IMR-90 (cell line): ENCODE measurements around the gene BTG2. TPM values are rescaled to one million over a fixed set of nuclear protein-coding genes. Genes with fewer than 3 reads are reported as not detected.
A peak's percentile ranks its signal among the peaks of the same experiment; 100 is the strongest.

Source experiments
- ATAC-seq: fragments of 200-7000 bp; cut with Tn5 transposase; 2 replicates; pipeline ENCODE4 v1.9.1; 2020; ENCODE audit warnings: low read depth, mild to moderate bottlenecking, moderate library complexity
- BruUV-seq: library from RNA; stranded (reverse); fragments of 400-500 nt; replicated peaks from 2 replicates; lab custom pipeline; 2021; lab: Mats Ljungman, UMichigan
- CTCF ChIA-PET: fragments of 300-600 bp; formaldehyde crosslinking; extraction: SDS; loops from one replicate; lab custom pipeline; 2021; ENCODE audit warnings: antibody characterized with exemption; lab: Yijun Ruan, JAX
- POLR2A ChIA-PET: fragments of 300-600 bp; sonication (Branson Sonifier 250); formaldehyde crosslinking; loops from one replicate; lab custom pipeline; 2022; ENCODE audit warnings: antibody characterized with exemption; ENCODE audit not compliant: unreplicated experiment; lab: Charles Lee
- DNase-seq: peaks from one replicate; pipeline ENCODE4 v3.0.0; 2013
- H2AFZ ChIP-seq: replicated peaks from 2 replicates; pipeline ENCODE3; 2013; ENCODE audit warnings: low read length, mild to moderate bottlenecking; ENCODE audit not compliant: poor library complexity
- H2AK5ac ChIP-seq: 2 replicates; pipeline ENCODE4 v1.6.1; 2013; ENCODE audit warnings: low read depth, low read length, inconsistent platforms
- H2AK9ac ChIP-seq: replicated peaks from 2 replicates; pipeline ENCODE3; 2013; ENCODE audit warnings: mild to moderate bottlenecking, low read depth, low read length, moderate library complexity; ENCODE audit not compliant: poor library complexity
- H2BK120ac ChIP-seq: 2 replicates; pipeline ENCODE4 v1.6.1; 2013; ENCODE audit warnings: low read depth, low read length, inconsistent platforms
- H2BK15ac ChIP-seq: 3 replicates; pipeline ENCODE4 v1.6.1; 2013; ENCODE audit warnings: low read depth, low read length, inconsistent platforms
- H2BK20ac ChIP-seq: 2 replicates; pipeline ENCODE4 v1.6.1; 2013; ENCODE audit warnings: low read depth, mild to moderate bottlenecking, inconsistent platforms, low read length, moderate library complexity
- H2BK5ac ChIP-seq: 2 replicates; pipeline ENCODE4 v1.6.1; 2013; ENCODE audit warnings: mild to moderate bottlenecking, low read depth, low read length, inconsistent platforms; ENCODE audit not compliant: poor library complexity, severe bottlenecking
- H3K14ac ChIP-seq: replicated peaks from 2 replicates; pipeline ENCODE4 v1.6.1; 2013; ENCODE audit warnings: low read depth, low read length, inconsistent platforms
- H3K18ac ChIP-seq: 2 replicates; pipeline ENCODE4 v1.6.1; 2013; ENCODE audit warnings: low read depth, low read length, control low read depth
- H3K23ac ChIP-seq: 2 replicates; pipeline ENCODE4 v1.6.1; 2013; ENCODE audit warnings: low read depth, low read length, inconsistent platforms
- H3K27ac ChIP-seq: 2 replicates; pipeline ENCODE4 v1.5.1; 2013; ENCODE audit warnings: mild to moderate bottlenecking, control low read depth, low read length; ENCODE audit not compliant: insufficient read depth
- H3K27me3 ChIP-seq: 2 replicates; pipeline ENCODE4 v1.6.1; 2013; ENCODE audit warnings: low read length; ENCODE audit not compliant: control insufficient read depth, insufficient read depth
- H3K36me3 ChIP-seq: 2 replicates; pipeline ENCODE4 v1.6.1; 2013; ENCODE audit warnings: low read length, mixed read lengths; ENCODE audit not compliant: control insufficient read depth, insufficient read depth
- H3K4ac ChIP-seq: 2 replicates; pipeline ENCODE4 v1.6.1; 2013; ENCODE audit warnings: low read depth, low read length, inconsistent platforms
- H3K4me1 ChIP-seq: 2 replicates; pipeline ENCODE4 v1.6.1; 2013; ENCODE audit warnings: low read length, mixed read lengths; ENCODE audit not compliant: control insufficient read depth, insufficient read depth
- H3K4me2 ChIP-seq: 2 replicates; pipeline ENCODE4 v1.6.1; 2013; ENCODE audit warnings: low read depth, mild to moderate bottlenecking, control low read depth, low read length, moderate library complexity
- H3K4me3 ChIP-seq: 2 replicates; pipeline ENCODE4 v1.5.1; 2013; ENCODE audit warnings: low read depth, mild to moderate bottlenecking, control low read depth, low read length, moderate library complexity; ENCODE audit not compliant: insufficient read depth
- H3K56ac ChIP-seq: 2 replicates; pipeline ENCODE4 v1.6.1; 2013; ENCODE audit warnings: low read length, inconsistent platforms; ENCODE audit not compliant: insufficient read depth; ENCODE audit errors: extremely low read depth
- H3K79me1 ChIP-seq, 2 experiments: 2 replicates each; pipeline ENCODE4 v1.6.1; 2013; ENCODE audit warnings: low read length in 2 of 2, inconsistent platforms in 1 of 2, low read depth in 1 of 2
- H3K9ac ChIP-seq: 2 replicates; pipeline ENCODE4 v1.6.1; 2013; ENCODE audit warnings: low read depth, low read length, control low read depth
- H3K9me1 ChIP-seq: 2 replicates; pipeline ENCODE4 v1.6.1; 2013; ENCODE audit warnings: low read length, inconsistent platforms; ENCODE audit not compliant: insufficient read depth
- H3K9me3 ChIP-seq: 2 replicates; pipeline ENCODE4 v1.6.1; 2013; ENCODE audit warnings: low read length; ENCODE audit not compliant: control insufficient read depth, insufficient read depth
- H4K20me1 ChIP-seq: 2 replicates; pipeline ENCODE4 v1.6.1; 2013; ENCODE audit warnings: low read length, inconsistent platforms; ENCODE audit not compliant: insufficient read depth
- H4K5ac ChIP-seq: 2 replicates; pipeline ENCODE4 v1.6.1; 2013; ENCODE audit warnings: mild to moderate bottlenecking, low read depth, low read length, control low read depth
- H4K8ac ChIP-seq, 2 experiments: 2 replicates each; pipeline ENCODE4 v1.6.1; 2013; ENCODE audit warnings: low read depth in 2 of 2, low read length in 2 of 2, control low read depth in 1 of 2, inconsistent platforms in 1 of 2
- H4K91ac ChIP-seq: 2 replicates; pipeline ENCODE4 v1.6.1; 2013; ENCODE audit warnings: low read depth, low read length, inconsistent platforms; ENCODE audit not compliant: insufficient read depth
- BHLHE40 ChIP-seq: fragments of 150-350 bp; IDR thresholded peaks from 2 replicates; pipeline ENCODE4 v1.6.1; 2016; ENCODE audit warnings: mild to moderate bottlenecking, low read depth, low read length
- CEBPB ChIP-seq: IDR thresholded peaks from 2 replicates; pipeline ENCODE4 v1.6.1; 2012; ENCODE audit warnings: low read depth, low read length, improper control_type of control experiment
- CHD1 ChIP-seq: IDR thresholded peaks from 2 replicates; pipeline ENCODE4 v1.6.1; 2012; ENCODE audit warnings: low read depth, low read length, improper control_type of control experiment
- FOS ChIP-seq: fragments of 150-350 bp; IDR thresholded peaks from 2 replicates; pipeline ENCODE4 v1.6.1; 2016; ENCODE audit warnings: low read depth, low read length
- MAFK ChIP-seq: IDR thresholded peaks from 2 replicates; pipeline ENCODE4 v1.6.1; 2012; ENCODE audit warnings: low read depth, low read length, improper control_type of control experiment
- MAZ ChIP-seq: IDR thresholded peaks from 2 replicates; pipeline ENCODE4 v1.6.1; 2012; ENCODE audit warnings: low read depth, mild to moderate bottlenecking, low read length, improper control_type of control experiment, moderate library complexity, borderline replicate concordance
- MXI1 ChIP-seq: IDR thresholded peaks from 2 replicates; pipeline ENCODE4 v1.6.1; 2012; ENCODE audit warnings: low read depth, mild to moderate bottlenecking, low read length, moderate library complexity, borderline replicate concordance
- NFE2L2 ChIP-seq: fragments of 150-350 bp; IDR thresholded peaks from 2 replicates; pipeline ENCODE4 v1.6.1; 2016; ENCODE audit warnings: low read depth, mild to moderate bottlenecking, low read length
- POLR2A ChIP-seq: IDR thresholded peaks from 2 replicates; pipeline ENCODE4 v1.6.1; 2012; ENCODE audit warnings: mild to moderate bottlenecking, low read depth, low read length
- RCOR1 ChIP-seq: IDR thresholded peaks from 2 replicates; pipeline ENCODE4 v1.6.1; 2012; ENCODE audit warnings: mild to moderate bottlenecking, low read length, improper control_type of control experiment; ENCODE audit not compliant: insufficient replicate concordance
- RFX5 ChIP-seq: IDR thresholded peaks from 2 replicates; pipeline ENCODE4 v1.8.0; 2012; ENCODE audit warnings: low read depth, mild to moderate bottlenecking, low read length, moderate library complexity
- SMC3 ChIP-seq: fragments of 150-350 bp; IDR thresholded peaks from 2 replicates; pipeline ENCODE4 v1.6.1; 2016; ENCODE audit warnings: low read depth, mild to moderate bottlenecking, antibody characterized with exemption, low read length, moderate library complexity
- WGBS, 2 experiments: methylation state at CpG; one replicate each; pipeline versions ENCODE4 v1.1.5 to v1.1.7; 2013; ENCODE audit warnings: missing lambda C conversion rate in 2 of 2; ENCODE audit not compliant: insufficient read length in 1 of 2; ENCODE audit errors: extremely low coverage in 2 of 2; 5-methylcytosine and 5-hydroxymethylcytosine counted together
- dilution Hi-C: fragments of 300-500 bp; cut with HindIII; formaldehyde crosslinking; loops from one replicate; pipeline ENCODE4 v1.14.3; 2018; ENCODE audit warnings: low sequenced_read_pairs; ENCODE audit not compliant: unreplicated experiment
- in situ Hi-C: fragments of 300-500 bp; cut with MboI; formaldehyde crosslinking; loops from 3 replicates; pipeline ENCODE4 v1.14.3; 2019; ENCODE audit warnings: low sequenced_read_pairs, inconsistent platforms, mixed read lengths
- intact Hi-C: fragments of 100-400 bp; cut with micrococcal nuclease; formaldehyde crosslinking; loops from 2 replicates; pipeline ENCODE4 v1.10.0; 2022
- polyA plus RNA-seq, 3 experiments: library from polyadenylated mRNA; depleted of rRNA; stranded (reverse); fragments of >200 nt; gene quantifications; 2 replicates each; pipeline ENCODE4 v1.2.3, GENCODE V29; 2012; ENCODE audit warnings: low replicate concordance in 1 of 3
- total RNA-seq: library from RNA; depleted of rRNA; stranded (reverse); fragments of >200 nt; gene quantifications from 2 replicates; pipeline ENCODE4 v1.2.3, GENCODE V29; 2012
- TF ChIP-seq, protein P1 (sequence below): conservative IDR thresholded peaks from 2 replicates; pipeline ENCODE4 v1.5.1; 2012; ENCODE audit warnings: mild to moderate bottlenecking, low read depth, low read length, improper control_type of control experiment
- TF ChIP-seq, protein P2 (sequence below): fragments of 150-350 bp; IDR thresholded peaks from 2 replicates; pipeline ENCODE4 v1.6.1; 2016; ENCODE audit warnings: low read depth, mild to moderate bottlenecking, low read length, moderate library complexity, borderline replicate concordance
- TF ChIP-seq, protein P3 (sequence below): fragments of 150-350 bp; IDR thresholded peaks from 2 replicates; pipeline ENCODE4 v1.6.1; 2017; ENCODE audit warnings: mild to moderate bottlenecking, antibody characterized with exemption, low read length, low read depth

The BTG2 gene
- total and polyA plus RNA-seq, 2 of the 4 experiments (the other 2 are of a cell fraction), result 8.4 to 18.8 TPM

DNA sequence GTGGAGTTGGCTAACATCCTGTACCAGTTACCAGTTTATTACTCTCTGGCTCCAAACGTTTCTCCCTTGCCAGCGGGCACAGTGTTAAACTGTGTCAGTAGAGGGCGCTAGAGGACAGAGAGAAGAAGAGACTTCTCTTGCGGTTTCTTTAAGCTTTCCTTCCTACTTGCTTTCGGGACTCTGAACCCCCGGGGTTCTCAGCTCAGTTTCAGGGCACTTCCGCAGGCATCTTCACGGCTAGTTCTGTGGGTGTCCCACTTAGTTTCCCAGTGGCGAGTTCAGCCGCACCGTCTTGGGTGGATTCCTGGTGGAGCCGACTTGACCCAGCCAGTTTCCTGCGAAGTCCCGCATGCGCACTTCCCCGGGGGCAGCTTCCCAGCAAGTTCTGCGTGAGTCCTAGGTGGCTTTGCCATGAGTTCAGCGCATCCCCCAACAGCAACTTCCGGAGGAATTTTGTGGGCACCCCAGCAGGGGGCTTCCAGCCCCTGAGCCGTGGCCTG is 37.9 kb upstream of the BTG2 start:
- peak overlapping the region; percentile 90 for H3K14ac ChIP-seq
- peak; percentile 78 for DNase-seq
- H3K9ac ChIP-seq, result peak overlapping the region; percentile 90
- peak overlapping the region; percentile 57 for H3K4me2 ChIP-seq
- peak overlapping the region; percentile 33 for H2BK5ac ChIP-seq
- H3K79me1 ChIP-seq, result no peaks in the 10 kb centered on the region
- H3K56ac ChIP-seq, result peak overlapping the region; percentile 83
- in situ Hi-C loops (no loop called here), intact Hi-C loops (loop anchor here (1.0 to 5.0 kb wide), 2 partner anchors 71 to 150 kb away; no protein-coding TSS in a partner anchor), dilution Hi-C loops (no loop called here)
- peak overlapping the region; percentile 83 for H3K23ac ChIP-seq
- peak overlapping the region; percentile 71 for H3K27ac ChIP-seq
- peak overlapping the region; percentile 95 for H2AFZ ChIP-seq
- ChIA-PET CTCF (interaction anchor here (0.5 to 2.7 kb wide), 43 partner anchors 11 to 1535 kb away, joined by 3 to 21 read pairs (median 4); partner anchors contain the start of genes BTG2 and FMOD), POLR2A (interaction anchor here (0.6 kb wide), 1 partner anchor 11 kb away, joined by 3 read pairs; no protein-coding TSS in a partner anchor)
- H4K20me1 ChIP-seq, result no peaks in the 10 kb centered on the region
- peak overlapping the region; percentile 86; the same call in 1 of the 3 replicates for H2BK15ac ChIP-seq
- H4K8ac ChIP-seq, result peak overlapping the region; percentile 64 to 97
- peak overlapping the region; percentile 90 for H4K91ac ChIP-seq
- peak; percentile 85 for ATAC-seq
- H3K9me3 ChIP-seq, result no peaks in the 10 kb centered on the region
- peak overlapping the region; percentile 90 for H3K4ac ChIP-seq
- peak overlapping the region; percentile 59 for H3K4me3 ChIP-seq
- no peak overlapping the region for H2AK5ac ChIP-seq
- H2BK20ac ChIP-seq, result peak overlapping the region; percentile 68; the same call in 1 of the 2 replicates
- peaks cover 13% of the 10 kb centered on the region for H3K27me3 ChIP-seq
- no TSS peak for BruUV-seq
- 3% methylated on average over 14 of the region's 20 CpGs; no CpG with 5 or more reads in 1 of the 2 experiments for WGBS, 2 experiments
- peak overlapping the region; percentile 71 for H4K5ac ChIP-seq
- no peaks in the 10 kb centered on the region for H3K36me3 ChIP-seq
- H2AK9ac ChIP-seq, result peak overlapping the region; percentile 48
- no peaks in the 10 kb centered on the region for H3K9me1 ChIP-seq
- H2BK120ac ChIP-seq, result peak overlapping the region; percentile 88
- H3K18ac ChIP-seq, result peak overlapping the region; percentile 74
- no peaks in the 10 kb centered on the region for H3K4me1 ChIP-seq
- TF ChIP-seq, protein P1, sequence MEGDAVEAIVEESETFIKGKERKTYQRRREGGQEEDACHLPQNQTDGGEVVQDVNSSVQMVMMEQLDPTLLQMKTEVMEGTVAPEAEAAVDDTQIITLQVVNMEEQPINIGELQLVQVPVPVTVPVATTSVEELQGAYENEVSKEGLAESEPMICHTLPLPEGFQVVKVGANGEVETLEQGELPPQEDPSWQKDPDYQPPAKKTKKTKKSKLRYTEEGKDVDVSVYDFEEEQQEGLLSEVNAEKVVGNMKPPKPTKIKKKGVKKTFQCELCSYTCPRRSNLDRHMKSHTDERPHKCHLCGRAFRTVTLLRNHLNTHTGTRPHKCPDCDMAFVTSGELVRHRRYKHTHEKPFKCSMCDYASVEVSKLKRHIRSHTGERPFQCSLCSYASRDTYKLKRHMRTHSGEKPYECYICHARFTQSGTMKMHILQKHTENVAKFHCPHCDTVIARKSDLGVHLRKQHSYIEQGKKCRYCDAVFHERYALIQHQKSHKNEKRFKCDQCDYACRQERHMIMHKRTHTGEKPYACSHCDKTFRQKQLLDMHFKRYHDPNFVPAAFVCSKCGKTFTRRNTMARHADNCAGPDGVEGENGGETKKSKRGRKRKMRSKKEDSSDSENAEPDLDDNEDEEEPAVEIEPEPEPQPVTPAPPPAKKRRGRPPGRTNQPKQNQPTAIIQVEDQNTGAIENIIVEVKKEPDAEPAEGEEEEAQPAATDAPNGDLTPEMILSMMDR, result peak; percentile 88
- TF ChIP-seq RCOR1 (no peak), MAFK (no peak), SMC3 (peak; percentile 44), CHD1 (no peak), NFE2L2 (no peak), POLR2A (no peak), MXI1 (no peak), CEBPB (no peak), RFX5 (no peak), MAZ (no peak), FOS (no peak), BHLHE40 (no peak)
- TF ChIP-seq, protein P2, sequence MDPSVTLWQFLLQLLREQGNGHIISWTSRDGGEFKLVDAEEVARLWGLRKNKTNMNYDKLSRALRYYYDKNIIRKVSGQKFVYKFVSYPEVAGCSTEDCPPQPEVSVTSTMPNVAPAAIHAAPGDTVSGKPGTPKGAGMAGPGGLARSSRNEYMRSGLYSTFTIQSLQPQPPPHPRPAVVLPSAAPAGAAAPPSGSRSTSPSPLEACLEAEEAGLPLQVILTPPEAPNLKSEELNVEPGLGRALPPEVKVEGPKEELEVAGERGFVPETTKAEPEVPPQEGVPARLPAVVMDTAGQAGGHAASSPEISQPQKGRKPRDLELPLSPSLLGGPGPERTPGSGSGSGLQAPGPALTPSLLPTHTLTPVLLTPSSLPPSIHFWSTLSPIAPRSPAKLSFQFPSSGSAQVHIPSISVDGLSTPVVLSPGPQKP, result no peak
- TF ChIP-seq, protein P3, sequence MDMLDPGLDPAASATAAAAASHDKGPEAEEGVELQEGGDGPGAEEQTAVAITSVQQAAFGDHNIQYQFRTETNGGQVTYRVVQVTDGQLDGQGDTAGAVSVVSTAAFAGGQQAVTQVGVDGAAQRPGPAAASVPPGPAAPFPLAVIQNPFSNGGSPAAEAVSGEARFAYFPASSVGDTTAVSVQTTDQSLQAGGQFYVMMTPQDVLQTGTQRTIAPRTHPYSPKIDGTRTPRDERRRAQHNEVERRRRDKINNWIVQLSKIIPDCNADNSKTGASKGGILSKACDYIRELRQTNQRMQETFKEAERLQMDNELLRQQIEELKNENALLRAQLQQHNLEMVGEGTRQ, result no peak
